GM18508 (cell line): Measurements from ENCODE around the gene DHX58.

Experiments used
- ATAC-seq: cut with Tn5 transposase; IDR thresholded peaks from one replicate; pipeline ENCODE4 v1.9.1; 2021; ENCODE audit warnings: moderate number of reproducible peaks; ENCODE audit not compliant: insufficient read depth, unreplicated experiment

Gene DHX58

DNA sequence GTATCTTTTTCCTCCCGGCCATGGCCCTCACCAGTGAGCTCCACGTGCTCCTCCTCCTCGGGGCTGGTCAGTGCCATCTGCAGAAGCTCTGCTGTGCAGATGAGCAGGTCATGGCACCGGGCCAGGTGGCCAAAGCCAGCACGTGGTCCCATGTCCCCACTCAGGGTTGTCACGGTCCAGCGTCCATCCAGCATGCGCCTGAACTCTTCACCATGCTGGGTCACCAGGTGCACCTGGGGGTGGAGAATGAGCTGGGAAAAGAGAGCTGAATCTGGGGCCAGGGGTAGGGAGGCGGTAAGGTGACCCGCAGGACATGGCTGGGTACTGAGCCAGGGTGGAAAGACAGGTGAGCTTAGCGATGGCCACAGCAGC, 1.3 kb downstream of the DHX58 start:
- no peak for ATAC-seq

DNA sequence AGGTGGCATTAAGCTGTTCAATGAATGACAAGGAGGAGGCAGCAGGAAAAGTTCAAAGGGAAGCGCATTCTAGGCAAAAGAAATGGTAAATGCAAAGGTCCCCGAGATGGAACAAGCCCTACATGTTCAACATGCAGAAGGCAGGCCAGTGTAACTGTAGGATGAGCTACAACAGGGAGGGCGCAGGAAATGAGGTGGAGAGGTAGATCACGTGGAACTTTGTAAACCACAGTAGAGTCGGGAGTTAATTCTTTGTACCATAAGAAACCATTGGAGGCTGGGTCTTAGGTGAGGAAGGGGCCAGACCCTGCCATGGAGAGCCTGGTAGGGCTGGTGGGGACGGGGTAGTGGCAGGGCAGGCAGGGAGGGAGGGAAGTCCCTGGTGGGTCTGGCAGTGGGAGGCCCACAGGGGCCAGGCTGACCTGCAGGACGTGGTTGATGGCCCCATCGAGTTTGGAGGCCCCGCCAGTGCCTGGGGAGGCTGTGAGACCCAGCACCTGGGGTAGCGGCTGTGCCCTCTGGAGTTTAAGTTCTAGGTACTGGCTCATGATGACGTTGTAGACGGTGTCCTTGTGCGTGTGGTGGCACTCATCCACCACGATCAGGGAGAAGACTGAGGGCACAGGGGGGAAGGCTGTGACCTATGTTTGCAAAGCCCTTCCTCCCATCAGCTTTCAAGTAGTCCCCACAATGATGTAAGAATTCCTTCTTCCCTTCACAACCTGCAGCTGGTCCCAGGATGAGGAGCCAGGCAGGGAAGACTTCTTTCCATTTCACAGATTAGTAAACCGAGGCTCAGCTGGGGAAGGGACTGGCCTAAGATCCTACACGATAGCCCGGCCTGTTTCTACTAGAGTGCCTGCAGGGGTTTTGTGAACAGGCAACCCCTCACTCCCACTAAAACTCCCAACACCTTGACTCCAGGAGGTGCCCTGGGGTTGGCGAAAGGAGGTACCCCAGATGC, 1.9 kb downstream of the DHX58 start:
- no peak for ATAC-seq

DNA sequence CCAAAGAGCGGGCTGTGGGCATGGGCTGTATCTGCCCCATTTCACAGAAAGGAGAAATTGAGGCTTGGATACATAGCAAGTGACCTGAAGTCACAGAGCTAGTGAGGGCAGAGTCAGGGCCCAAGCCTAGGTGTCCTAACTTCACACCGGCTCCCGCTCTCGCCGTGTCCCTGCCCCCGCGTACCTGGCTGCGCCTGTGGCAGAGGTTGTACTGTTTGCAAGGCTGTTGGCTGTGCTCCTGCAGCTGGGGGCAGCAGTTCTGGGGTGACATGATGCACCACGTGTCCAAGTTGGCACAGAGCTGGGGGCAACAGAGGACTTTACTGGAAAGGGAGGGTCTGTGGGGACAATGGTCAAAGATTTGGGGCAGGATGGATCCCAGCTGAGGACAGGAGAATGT, 3.4 kb downstream of the DHX58 start:
- no peak for ATAC-seq

DNA sequence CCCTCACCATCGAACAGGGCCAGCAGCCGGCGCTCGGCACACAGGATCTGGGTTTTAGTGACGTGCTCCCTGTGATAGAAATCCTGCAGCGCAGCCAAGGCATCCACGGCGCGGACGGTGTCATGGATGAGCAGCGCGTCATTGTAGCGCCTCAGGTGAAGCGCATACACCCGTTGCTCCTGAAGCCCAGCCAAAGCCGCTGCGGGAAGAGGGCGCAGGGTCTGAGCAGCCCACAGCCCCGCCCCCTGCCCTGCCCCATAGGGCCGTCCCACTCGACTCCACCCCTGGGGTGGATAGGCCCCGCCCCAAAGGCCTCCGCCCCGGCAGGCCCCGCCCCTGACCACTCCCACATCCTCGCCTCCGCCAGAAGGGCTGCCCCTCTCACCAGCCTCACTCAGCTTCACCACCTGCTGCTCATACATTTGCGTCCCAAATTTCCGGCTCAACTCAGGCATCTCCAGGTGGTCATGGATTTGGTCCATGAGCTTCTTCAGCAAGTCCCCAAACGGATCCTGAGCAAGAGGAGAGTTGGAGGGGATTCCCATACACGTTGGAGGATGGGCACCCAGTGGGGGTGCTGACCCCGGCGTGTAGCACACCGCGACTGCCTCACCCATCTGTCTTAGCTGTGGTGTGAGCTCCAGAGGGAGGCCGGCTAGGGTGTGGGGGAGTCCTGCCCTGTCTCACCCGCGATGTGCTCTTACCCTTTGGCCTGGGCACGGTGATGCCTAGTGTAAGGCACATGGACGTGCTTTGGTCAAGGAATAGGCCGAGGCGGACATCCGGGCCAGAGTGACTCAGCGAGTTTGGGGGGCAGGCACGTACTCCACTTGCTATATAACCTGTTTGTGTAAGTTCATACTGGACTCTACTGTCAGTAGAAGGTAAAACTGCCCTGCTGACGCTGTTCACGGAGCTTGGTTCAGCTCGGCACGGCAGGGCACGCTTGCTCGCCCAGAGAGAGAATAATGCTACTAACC, 4.6 kb downstream of the DHX58 start:
- ATAC-seq = no peak

DNA sequence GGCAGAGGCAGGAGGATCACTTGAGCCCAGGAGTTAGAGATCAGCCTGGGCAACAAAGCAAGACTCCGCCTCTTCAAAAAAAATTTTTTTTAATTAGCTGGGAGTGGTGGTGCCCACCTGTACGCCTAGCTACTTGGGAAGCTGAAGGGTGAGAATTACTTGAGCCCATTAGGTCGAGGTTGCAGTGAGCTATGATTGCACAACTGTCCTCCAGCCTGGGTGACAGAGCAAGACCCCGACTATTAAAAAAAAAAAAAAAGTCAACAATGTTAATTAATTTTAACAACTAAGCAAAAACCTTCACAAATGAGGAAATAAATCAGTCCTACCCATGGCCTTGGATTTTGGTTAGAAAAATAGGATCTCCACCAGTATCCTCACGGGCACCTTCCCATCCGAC, 5.4 kb downstream of the DHX58 start:
- no peak for ATAC-seq

DNA sequence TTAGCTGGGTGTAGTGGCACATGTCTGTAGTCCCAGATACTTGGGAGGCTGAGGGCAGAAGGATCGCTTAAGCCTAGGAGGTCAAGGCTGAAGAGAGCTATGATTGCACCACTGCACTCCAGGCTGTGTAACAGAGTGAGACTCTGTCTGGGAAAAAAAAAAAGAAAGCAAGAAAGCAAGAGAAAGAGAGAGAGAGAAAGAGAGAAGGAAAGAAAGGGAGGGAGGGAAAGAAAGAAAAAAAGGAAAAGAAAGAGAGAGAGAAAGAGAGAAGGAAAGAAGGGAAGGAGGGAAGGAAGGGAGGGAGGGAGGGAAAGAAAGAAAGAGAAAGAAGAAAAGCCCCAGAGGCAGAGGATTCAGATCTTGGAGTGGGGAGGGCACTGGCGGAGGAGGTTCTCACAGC, 6.5 kb downstream of the DHX58 start:
- no peak for ATAC-seq

DNA sequence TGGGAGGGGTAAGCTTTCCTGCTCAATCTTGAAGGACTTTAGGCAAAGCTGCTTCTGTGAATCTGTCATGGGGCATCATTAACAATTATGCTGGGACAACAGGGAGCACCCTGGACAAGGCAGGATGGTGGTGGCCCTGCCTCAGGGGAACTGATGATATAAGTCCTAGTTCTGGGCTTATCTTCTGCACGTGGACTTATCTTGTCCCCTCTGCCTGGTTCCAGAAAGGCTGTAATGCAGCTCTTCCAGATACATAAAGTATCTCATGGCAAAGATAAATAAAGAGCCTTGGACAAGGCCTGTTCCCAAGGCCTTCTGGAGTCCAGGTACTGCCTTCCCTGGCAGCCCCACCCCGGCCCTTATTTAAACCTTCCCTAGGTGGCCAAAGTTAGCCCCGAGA, 8.2 kb downstream of the DHX58 start:
- ATAC-seq = no peak

DNA sequence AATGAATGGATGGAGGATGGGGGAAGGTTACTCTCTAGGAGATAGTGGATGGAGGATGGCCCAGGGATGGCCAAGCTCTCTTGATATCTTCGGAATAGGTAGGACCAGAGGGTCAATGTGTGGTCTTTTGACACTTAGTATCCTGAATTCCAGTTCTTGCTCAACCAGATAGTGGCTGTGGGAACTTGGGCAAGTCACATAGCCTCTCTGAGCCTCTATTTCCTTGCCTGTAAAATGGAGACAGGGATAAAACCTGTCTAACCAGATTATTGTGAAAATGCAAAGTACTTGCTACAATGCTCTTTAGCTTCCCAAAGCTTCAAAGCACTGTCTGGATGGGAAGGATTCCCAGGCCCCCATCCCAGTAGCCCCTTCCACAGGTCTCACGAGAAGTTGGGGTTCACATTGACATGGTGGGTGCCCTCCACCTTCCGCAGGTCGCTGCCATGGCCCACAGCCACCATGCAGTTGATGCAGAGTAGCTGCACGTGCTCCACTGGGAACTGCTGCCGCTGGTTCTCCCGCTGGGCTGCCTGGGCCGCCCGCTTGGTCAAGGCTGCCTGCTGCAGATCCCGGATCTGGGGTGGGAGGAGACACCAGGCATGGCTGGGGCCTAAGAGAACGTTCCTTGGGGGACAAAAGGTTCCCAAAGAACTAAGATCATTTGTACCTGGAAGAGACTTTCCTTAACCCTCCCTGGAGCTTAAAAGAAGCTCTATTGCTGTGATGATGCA, 9.1 kb downstream of the DHX58 start:
- ATAC-seq = no peak

DNA sequence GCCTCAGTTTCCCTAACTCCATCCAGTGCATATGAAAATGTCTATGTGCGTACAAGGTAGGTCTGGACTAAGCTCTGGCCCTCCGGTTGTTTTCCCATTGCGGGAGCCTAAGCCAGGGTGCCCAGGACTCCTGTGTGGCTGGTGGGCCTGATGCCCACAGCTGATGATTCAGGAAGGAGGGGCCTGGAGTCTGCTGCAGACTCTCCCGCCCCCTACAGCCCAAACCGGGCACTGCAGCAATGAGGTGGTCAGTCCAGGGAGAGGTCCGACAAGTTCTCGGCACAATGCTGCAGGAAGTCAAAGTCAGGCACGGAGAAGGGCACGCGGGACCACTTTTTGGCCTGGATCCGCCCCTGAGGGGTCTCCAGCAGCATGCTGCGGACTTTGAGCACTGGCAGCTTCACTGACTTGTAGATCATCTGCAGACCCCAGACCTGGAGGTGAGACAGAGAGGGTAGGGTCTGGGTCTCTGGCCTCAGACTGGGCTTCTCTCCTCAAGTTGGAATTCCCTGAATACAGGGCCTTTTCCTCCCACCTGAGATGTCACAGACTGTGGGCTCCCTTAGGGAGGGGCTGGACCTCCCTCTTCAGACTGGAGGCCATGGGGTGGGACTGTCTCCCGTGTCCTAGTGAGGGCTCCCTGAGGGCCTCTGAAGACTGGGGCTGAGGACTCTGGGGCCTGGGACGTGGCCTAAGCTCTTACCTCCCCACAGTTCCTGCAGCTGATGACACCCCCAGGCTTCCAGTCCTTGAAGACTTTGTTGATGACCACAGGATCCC, 10.8 kb downstream of the DHX58 start:
- no peak for ATAC-seq

DNA sequence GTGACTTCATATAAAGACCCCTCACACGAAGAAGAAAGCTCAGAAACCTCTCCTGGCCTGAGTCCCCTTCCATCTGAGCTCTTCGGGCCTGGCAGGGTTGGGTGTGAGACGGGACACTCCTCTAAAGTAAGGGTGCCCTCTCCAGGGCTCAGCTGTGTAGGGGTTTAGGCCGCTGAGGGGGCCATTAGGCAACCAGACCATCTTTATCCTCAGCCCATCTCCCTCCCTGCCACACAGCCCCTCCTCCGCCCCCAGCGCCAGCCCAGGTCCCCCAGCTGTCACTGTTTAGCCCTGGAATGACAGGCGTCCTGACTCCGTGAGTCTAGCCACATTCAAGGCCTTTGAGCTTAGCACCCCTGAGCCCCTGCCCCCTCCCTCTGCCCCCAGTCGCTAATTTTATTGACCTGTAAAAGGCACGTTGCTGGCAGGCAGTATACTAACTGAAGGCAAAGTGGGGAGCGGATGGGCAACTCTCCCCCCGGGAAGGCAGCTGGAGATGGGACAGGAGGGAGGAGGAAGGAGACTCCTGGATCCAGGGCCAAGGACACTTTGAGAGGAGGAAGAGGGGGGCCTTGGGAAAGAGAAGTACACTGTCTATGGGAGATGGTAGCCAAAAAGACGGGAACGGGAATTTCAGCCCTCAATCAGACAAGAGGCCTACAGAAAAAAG, 13.6 kb downstream of the DHX58 start:
- ATAC-seq = no peak

DNA sequence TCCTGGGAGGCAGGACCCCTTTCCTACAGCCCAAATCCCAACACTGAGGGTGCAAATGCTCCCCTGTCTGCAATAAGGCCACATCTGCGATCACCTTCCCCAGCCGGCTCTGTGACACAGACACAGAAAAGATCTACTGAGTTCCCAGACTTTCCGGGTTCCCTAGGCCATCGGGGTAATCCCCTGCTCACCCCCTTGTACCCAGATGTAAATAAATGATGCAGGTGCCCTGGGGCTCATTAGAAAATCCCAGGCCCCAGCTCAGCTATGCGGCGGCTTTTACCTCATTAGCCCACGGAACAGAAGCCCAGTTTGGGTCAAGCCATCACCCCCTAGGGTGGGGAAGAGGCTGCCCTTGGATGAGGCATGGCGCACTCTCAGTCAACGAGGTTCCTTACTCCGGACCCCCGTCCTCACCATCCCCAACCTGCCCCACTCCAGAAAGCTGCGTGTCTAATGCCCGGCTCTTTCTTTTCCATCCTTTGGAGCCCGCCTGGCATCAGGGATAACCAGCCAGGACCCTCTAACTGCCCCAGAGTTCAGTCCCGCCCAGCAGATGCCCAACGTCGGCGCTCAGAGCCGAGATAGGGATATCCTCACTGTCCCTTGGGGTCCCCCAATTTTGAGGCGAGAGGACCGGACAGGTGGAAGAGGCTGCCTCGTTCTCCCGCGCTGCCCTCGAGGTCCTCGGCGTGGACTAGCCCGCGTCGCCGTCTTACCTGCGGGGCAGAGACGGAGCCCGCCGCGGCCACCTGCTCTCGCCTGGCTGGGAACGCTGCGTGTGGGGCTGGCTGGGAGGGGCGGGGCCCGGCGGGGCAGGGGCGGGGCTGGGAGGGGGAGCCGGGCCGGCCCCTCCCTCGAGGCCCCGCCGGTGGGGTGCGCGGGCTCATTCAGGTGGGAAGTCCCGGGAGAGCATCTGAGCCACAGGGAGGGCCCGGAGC, 14.6 kb downstream of the DHX58 start, which contains the start of gene ZNF385C:
TSS of gene ZNF385C (minus strand) at position 783 of the 941 bp plus-strand sequence. CDS start 35,417 bp downstream, outside the sequence.
- no peak for ATAC-seq

DNA sequence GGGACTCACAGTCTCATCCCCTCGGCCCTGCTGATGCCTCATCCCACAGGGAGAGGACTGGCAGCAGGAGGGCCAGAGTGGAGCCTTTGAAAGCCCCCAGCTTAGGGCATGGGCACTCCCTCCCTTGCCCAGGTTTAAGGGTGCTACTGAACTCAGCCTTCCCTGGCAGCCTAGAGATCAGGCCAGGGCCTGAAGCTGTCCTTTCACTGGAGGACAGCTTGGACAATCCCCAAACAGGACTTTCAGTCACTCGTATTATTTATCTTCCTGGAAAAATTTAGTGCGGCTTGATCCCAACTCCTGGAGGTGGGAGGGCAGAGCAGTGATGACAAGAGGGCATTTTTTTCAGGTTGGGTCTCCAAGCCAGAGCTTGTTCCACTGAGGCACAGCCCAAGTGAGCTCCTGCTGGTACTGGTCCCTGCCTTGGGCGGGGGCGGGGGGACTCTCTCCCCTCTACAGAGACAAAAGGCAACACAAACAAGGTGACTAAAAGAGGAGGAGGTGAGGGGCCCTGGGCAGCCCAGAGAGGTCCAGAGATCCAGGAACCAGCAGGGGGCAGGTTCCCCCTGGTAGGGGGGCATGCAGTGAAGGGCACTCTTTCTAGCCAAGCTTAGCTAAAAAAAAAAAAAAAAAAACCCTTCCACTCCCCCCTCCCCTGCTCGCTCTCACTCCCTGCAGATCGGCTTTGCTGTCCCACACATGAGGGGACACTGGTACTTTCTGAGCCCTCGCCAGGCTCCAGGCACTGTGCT, 16.0 kb downstream of the DHX58 start:
- no peak for ATAC-seq

DNA sequence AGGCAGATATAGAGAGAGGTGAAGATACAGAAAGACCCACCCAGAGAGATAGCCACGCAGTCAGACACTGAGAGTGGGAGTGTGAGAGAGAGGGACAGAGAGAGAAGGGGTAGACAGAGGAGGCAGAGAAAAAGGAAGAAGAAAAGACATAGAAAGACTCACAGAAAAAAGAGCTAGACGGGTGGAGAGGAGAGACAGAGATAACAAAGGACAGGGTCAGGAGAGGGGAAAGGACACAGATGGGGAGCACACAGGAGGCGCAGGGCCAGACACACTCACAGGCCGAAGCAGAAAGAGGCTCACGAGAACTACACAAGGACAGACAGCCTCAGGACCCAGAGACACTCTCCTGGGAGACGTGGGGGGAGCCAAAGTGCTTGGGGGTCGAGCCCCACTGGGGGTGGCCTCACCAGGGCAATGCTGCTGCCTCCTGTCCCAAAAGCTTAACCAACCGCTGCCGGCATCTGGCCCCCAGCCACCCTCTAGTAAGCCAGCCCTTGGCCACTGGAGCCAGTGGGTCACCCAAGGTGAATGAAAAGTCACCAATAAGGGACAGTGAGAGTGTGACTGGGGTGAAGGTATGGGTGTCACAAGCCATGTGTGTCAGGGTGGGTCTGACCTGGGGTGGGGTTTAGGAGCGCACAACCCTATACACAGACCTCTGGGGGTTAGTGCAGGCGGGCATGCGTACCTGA, 18.0 kb downstream of the DHX58 start:
- ATAC-seq = no peak

DNA sequence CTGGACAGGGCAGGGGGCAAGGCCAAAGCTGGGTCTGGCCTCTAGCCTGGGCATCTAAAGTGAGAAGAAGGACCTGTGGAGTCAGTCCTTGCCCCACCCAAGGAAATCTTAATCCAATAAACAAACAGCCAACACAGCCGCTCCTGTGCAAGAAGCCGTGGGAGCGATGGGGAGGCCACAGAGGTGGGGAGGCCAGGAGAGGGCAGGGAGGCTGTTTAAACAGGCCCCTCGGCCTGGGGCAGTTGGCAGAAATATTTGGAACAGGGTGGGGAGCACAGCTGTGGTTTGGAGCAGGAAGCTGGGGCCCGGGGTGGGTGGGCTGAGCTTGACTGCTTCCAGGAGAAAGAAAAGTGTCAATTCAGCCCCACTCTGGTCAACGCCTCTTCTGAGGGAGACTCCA, 19.6 kb downstream of the DHX58 start:
- ATAC-seq = no peak

DNA sequence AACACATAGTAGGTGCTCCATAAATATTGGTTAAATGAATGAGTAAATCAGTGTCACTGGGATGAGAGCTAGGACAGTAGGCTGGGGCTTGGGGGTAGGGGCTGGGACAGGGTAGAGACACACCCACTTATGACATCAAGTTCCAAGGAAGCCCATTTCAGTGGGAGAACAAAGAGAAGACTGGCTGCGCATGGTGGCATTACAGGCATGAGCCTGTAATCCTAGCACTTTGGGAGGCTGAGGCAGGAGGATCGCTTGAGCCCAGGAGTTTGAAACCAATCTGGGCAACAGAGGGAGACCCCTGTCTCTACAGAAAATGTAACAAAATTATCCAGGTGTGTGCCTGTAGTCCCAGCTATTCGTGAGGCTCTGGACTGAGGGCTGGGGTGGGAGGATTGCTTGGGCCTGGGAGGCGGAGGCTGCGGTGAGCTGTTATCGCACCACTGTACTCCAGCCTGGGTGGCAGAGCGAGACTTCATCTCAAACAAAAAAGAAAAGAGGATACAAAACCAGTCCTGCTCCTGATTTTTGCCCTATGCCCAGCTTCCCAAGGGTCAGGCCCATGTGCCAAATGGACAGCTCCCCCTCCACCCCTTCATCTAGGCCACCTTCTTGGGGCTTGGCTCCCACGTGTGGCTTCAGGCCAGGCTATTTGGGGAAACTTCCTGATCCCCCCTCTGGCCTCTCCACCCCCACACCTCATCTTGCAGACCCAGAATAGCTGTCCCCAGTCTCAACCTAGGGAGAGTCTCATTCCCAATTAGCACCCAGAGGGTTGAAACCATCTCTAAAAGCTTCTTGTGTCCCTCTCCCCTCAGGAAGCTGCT, 21.3 kb downstream of the DHX58 start:
- ATAC-seq = no peak

DNA sequence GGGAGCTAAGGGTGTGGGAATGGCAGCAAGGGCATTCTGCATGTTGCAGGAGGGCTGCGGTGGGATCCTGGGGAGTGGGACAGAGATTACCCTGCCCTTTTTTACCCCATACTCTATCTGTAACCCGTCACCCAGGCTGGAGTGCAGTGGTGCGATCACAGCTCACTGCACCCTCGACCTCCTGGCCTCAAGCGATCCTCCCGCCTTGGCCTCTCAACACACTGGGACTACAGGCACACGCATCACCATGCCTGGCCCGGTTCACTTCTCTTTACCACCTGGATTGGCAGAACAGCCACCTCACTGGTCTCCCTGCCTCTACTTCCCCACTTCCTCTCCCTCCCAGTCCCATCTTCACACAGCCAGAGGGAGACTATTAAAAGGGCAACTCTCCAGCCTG, 23.8 kb downstream of the DHX58 start:
- no peak for ATAC-seq
